Cardiac muscle cell (in vitro differentiated cells and primary cell): ENCODE measurements around the gene SETBP1. TPM values are rescaled to one million over a fixed set of nuclear protein-coding genes. Genes with fewer than 3 reads are reported as not detected.
A peak's percentile ranks its signal among the peaks of the same experiment; 100 is the strongest.
"Not testable (repeated sequence)": the region's sequence is repeated elsewhere in the genome, so short reads cannot be mapped to it uniquely, and the experiment has no call there.

Experiments used
- DNase-seq, 2 donors: peaks; one replicate each; pipeline versions ENCODE4 v3.0.0 to v3.0.0-alpha.2; 2010 to 2017; ENCODE audit warnings: low read depth in 1 of 2, low spot score in 1 of 2
- H3K27ac ChIP-seq: fragments of 200-600 bp; sonication (generic); 2 replicates; pipeline ENCODE4 v1.5.1; 2016
- H3K27me3 ChIP-seq: fragments of 200-600 bp; sonication (generic); 2 replicates; pipeline ENCODE4 v1.6.0; 2016; ENCODE audit warnings: control low read depth
- H3K36me3 ChIP-seq: fragments of 200-600 bp; sonication (generic); 2 replicates; pipeline ENCODE4 v1.5.1; 2016; ENCODE audit warnings: control low read depth
- H3K4me1 ChIP-seq: fragments of 200-600 bp; sonication (generic); 2 replicates; pipeline ENCODE4 v1.8.1; 2017; ENCODE audit warnings: low read depth, mild to moderate bottlenecking, mixed run types
- H3K4me3 ChIP-seq: fragments of 200-600 bp; sonication (generic); 2 replicates; pipeline ENCODE4 v1.5.1; 2016; ENCODE audit warnings: mild to moderate bottlenecking
- H3K9me3 ChIP-seq: fragments of 200-600 bp; sonication (generic); 2 replicates; pipeline ENCODE4 v1.5.1; 2017; ENCODE audit warnings: low read depth, mild to moderate bottlenecking, control low read depth
- polyA plus RNA-seq: library from polyadenylated mRNA; unstranded; fragments of >200 nt; fragmentation: Nextera tagmentation; extraction: Ambion mirVana; gene quantifications from 2 replicates; pipeline ENCODE4 v1.2.1, GENCODE V29; 2016
- total RNA-seq: library from RNA; depleted of rRNA; stranded (reverse); fragments of >200 nt; gene quantifications from 2 replicates; pipeline ENCODE4 v1.2.3, GENCODE V29; 2016
- TF ChIP-seq, protein P1 (sequence below): IDR thresholded peaks from 2 replicates; pipeline ENCODE4 v1.5.1; 2012; ENCODE audit warnings: low read depth, mild to moderate bottlenecking, low read length

Gene SETBP1
- total and polyA plus RNA-seq, 2 experiments from 2014 or later = 6.3 to 30.6 TPM

GRCh38 chr18:44719519-44720060 lies 38.9 kb downstream of the SETBP1 start:
- H3K4me1 ChIP-seq = peaks cover 17% of the 10 kb centered on the region
- no peaks in the 10 kb centered on the region for H3K27me3 ChIP-seq
- DNase-seq = no peak
- TF ChIP-seq, protein P1, sequence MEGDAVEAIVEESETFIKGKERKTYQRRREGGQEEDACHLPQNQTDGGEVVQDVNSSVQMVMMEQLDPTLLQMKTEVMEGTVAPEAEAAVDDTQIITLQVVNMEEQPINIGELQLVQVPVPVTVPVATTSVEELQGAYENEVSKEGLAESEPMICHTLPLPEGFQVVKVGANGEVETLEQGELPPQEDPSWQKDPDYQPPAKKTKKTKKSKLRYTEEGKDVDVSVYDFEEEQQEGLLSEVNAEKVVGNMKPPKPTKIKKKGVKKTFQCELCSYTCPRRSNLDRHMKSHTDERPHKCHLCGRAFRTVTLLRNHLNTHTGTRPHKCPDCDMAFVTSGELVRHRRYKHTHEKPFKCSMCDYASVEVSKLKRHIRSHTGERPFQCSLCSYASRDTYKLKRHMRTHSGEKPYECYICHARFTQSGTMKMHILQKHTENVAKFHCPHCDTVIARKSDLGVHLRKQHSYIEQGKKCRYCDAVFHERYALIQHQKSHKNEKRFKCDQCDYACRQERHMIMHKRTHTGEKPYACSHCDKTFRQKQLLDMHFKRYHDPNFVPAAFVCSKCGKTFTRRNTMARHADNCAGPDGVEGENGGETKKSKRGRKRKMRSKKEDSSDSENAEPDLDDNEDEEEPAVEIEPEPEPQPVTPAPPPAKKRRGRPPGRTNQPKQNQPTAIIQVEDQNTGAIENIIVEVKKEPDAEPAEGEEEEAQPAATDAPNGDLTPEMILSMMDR = no peak
- no peak overlapping the region for H3K4me3 ChIP-seq
- no peaks in the 10 kb centered on the region for H3K36me3 ChIP-seq
- no peaks in the 10 kb centered on the region for H3K9me3 ChIP-seq
- H3K27ac ChIP-seq = no peak overlapping the region

- not testable (repeated sequence) for H3K36me3 ChIP-seq, H3K27me3 ChIP-seq, H3K9me3 ChIP-seq, H3K4me3 ChIP-seq, H3K27ac ChIP-seq, DNase-seq
- H3K4me1 ChIP-seq = peaks cover 31% of the 10 kb centered on the region
Observed at GRCh38 chr18:44721748-44722147, 41.1 kb downstream of the SETBP1 start.

DNA sequence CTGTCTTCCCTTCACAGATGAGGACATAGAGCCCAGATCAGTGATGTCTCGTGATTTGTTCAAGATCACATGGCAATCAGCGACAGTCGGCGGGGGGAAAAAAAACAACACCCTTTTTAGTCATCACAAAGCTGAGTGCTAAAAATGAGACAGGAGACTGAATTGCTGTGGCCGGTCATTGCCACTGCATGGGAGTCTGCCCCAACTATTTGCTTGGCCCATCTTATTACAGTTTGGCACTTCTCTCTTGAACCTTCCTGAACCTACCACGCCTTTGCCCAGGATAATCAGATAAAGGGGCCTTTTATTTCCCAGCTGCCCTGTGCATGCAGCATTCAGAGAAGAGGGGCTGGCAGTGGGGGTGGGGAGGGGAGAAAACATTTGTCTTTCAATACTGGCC lies 42.7 kb downstream of the SETBP1 start:
- H3K4me1 ChIP-seq = peaks cover 31% of the 10 kb centered on the region
- no peaks in the 10 kb centered on the region for H3K36me3 ChIP-seq
- DNase-seq = no peak
- H3K27me3 ChIP-seq = no peaks in the 10 kb centered on the region
- no peak overlapping the region for H3K4me3 ChIP-seq
- H3K27ac ChIP-seq = peak overlapping the region; percentile 37
- H3K9me3 ChIP-seq = no peaks in the 10 kb centered on the region
- TF ChIP-seq, protein P1 = no peak

DNA sequence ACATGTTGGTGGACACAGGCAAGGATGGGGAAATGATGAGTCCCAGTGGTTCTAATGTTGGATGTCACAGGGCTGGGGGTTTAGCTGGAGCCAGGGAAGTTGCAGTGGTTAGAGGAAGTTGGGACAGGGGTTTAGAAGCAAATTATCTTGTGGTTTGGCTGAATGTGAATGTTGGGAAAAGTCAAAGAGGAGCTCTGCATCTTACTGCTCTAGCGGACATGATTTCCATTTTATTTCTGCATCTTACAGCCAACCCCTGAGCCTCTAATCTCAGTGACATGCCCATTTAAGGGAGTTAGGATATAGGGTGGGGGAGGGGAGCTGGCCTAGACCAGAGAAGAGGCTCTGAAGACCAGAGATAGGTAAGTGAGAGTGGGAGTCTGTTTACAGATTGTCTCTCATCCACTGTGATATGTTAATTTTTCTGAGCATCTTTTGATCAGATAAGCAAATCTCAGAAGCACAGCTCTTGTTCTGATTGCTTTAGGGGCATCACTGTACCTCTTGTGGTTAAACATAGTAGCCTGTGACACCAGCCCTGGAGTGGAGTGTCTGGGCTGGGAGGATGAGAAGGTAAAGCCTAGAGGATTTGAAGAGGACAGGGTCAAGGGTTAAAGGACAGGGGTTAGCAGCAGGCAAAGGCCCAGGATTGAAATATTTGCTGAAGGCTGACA lies 43.6 kb downstream of the SETBP1 start:
- H3K27ac ChIP-seq = peak overlapping the region; percentile 37
- no peaks in the 10 kb centered on the region for H3K9me3 ChIP-seq
- peak; percentile 35 to 42 for DNase-seq
- no peaks in the 10 kb centered on the region for H3K36me3 ChIP-seq
- no peak overlapping the region for H3K4me3 ChIP-seq
- peaks cover 36% of the 10 kb centered on the region for H3K4me1 ChIP-seq
- H3K27me3 ChIP-seq = no peaks in the 10 kb centered on the region
- TF ChIP-seq, protein P1 = no peak

GRCh38 chr18:44725300-44726058 lies 44.8 kb downstream of the SETBP1 start:
- peak in 1 of 2 donors; percentile 56 for DNase-seq
- Histone ChIP-seq H3K9me3 (no peaks in the 10 kb centered on the region), H3K27ac (peak overlapping the region; percentile 37), H3K4me3 (no peak overlapping the region), H3K4me1 (peaks cover 45% of the 10 kb centered on the region), H3K27me3 (no peaks in the 10 kb centered on the region), H3K36me3 (no peaks in the 10 kb centered on the region)
- TF ChIP-seq, protein P1 = no peak

GRCh38 chr18:44726059-44726421 lies 45.4 kb downstream of the SETBP1 start:
- TF ChIP-seq, protein P1 = no peak
- H3K27ac ChIP-seq = no peak overlapping the region
- H3K36me3 ChIP-seq = no peaks in the 10 kb centered on the region
- no peaks in the 10 kb centered on the region for H3K9me3 ChIP-seq
- no peak for DNase-seq
- H3K4me1 ChIP-seq = peaks cover 45% of the 10 kb centered on the region
- H3K27me3 ChIP-seq = no peaks in the 10 kb centered on the region
- H3K4me3 ChIP-seq = no peak overlapping the region
